Brain microvascular endothelial cell (primary cell): ENCODE data around the gene RAG2.

Source experiments
- DNase-seq: peaks from one replicate; pipeline ENCODE4 v3.0.0-alpha.2; 2020
- H3K27ac ChIP-seq: fragments of 250-450 bp; sonication (Bioruptor Pico); 2 replicates; pipeline ENCODE4 v1.5.1; 2020; ENCODE audit warnings: mild to moderate bottlenecking, moderate library complexity
- H3K27me3 ChIP-seq: fragments of 250-450 bp; sonication (Bioruptor Pico); replicated peaks from 2 replicates; pipeline ENCODE4 v1.5.1; 2020; ENCODE audit warnings: mild to moderate bottlenecking
- H3K36me3 ChIP-seq: fragments of 250-450 bp; sonication (Bioruptor Pico); replicated peaks from 2 replicates; pipeline ENCODE4 v1.5.1; 2020; ENCODE audit warnings: mild to moderate bottlenecking
- H3K4me3 ChIP-seq: 2 replicates; pipeline ENCODE4 v1.5.1; 2011; ENCODE audit warnings: low read depth, mild to moderate bottlenecking, control low read depth, low read length, moderate library complexity
- CTCF ChIP-seq: IDR thresholded peaks from 2 replicates; pipeline ENCODE4 v1.5.1; 2011; ENCODE audit warnings: low read depth, mild to moderate bottlenecking, moderate library complexity, low read length, control low read depth, inconsistent platforms; ENCODE audit errors: missing control alignments
- in situ Hi-C: cut with HindIII; loops from 2 replicates; pipeline ENCODE4 v1.10.0; 2017; ENCODE audit warnings: low sequenced_read_pairs, low pct_ligation_motif_present

RAG2 gene

GRCh38 chr11:36608491-36609199 is 10.6 kb upstream of the RAG2 start:
- H3K36me3 ChIP-seq = no peaks in the 10 kb centered on the region
- no peak for TF ChIP-seq CTCF
- no peak for DNase-seq
- H3K27ac ChIP-seq = no peak overlapping the region
- no peaks in the 10 kb centered on the region for H3K27me3 ChIP-seq
- no peak overlapping the region for H3K4me3 ChIP-seq
- in situ Hi-C loops = no loop called here

GRCh38 chr11:36605221-36606216 is 7.5 kb upstream of the RAG2 start:
- in situ Hi-C loops = no loop called here
- no peak for TF ChIP-seq CTCF
- Histone ChIP-seq H3K27ac (no peak overlapping the region), H3K36me3 (no peaks in the 10 kb centered on the region), H3K27me3 (no peaks in the 10 kb centered on the region), H3K4me3 (no peak overlapping the region)
- no peak for DNase-seq

GRCh38 chr11:36602135-36602534 is 4.1 kb upstream of the RAG2 start:
- no peaks in the 10 kb centered on the region for H3K27me3 ChIP-seq
- in situ Hi-C loops = no loop called here
- H3K4me3 ChIP-seq = no peak overlapping the region
- no peak for DNase-seq
- H3K36me3 ChIP-seq = no peaks in the 10 kb centered on the region
- no peak for TF ChIP-seq CTCF
- no peak overlapping the region for H3K27ac ChIP-seq

DNA sequence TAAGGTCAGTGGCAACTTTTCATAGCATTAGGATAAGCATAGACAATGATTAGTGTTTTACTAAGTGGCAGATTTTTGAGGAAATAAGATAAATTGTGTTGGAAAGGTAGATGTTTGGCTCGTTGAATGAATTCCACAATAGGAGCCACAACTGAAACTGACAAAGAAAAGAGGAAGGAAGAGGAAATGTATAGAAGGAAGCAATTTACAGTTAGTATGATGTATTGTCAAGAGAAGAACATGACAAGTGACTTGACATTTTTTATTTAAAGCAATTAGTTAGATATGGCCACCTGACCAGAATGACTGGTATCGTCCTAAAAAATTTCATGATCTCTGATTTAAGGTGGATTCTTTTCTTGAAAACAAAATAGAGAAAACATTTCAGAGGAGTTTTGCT is 3.1 kb upstream of the RAG2 start:
- Histone ChIP-seq H3K27me3 (no peaks in the 10 kb centered on the region), H3K27ac (no peak overlapping the region), H3K4me3 (no peak overlapping the region), H3K36me3 (no peaks in the 10 kb centered on the region)
- no peak for DNase-seq
- in situ Hi-C loops = no loop called here
- TF ChIP-seq CTCF = no peak

DNA sequence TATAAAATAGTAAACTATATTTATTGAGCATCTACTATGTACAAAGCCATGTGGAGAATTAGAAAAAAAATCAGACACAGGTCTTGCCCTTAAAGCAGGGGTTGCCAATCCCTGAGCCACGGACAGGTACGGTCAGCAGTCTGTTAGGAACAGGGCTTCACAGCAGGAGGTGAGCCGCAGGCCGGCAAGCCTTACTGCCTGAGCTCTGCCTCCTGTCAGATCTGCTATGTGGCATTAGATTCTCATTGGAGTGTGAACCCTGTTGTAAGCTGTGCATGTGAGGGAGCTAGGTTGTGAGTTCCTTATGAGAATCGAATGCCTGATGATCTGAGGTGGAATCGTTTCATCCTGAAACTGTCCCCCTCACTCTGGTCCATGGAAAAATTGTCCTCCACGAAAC is 2.1 kb upstream of the RAG2 start:
- no peaks in the 10 kb centered on the region for H3K36me3 ChIP-seq
- in situ Hi-C loops = no loop called here
- no peak overlapping the region for H3K4me3 ChIP-seq
- no peaks in the 10 kb centered on the region for H3K27me3 ChIP-seq
- no peak for TF ChIP-seq CTCF
- no peak overlapping the region for H3K27ac ChIP-seq
- no peak for DNase-seq
